Activated CD8-positive, alpha-beta memory T cell treated with anti-CD3 and anti-CD28 coated beads, Interleukin-2, amount 10 ng/mL, durations not matched to agents 7 days and 5 days (primary cell): ENCODE results near the gene GPC3. TPM values are rescaled to one million over a fixed set of nuclear protein-coding genes. Genes with fewer than 3 reads are reported as not detected.
"Not testable (repeated sequence)": the region's sequence is repeated elsewhere in the genome, so short reads cannot be mapped to it uniquely, and the experiment has no call there.

Source experiments
- ATAC-seq: fragments of 150-1000 bp; cut with Tn5 transposase; one replicate; pipeline ENCODE4 v1.10.0; 2021; ENCODE audit warnings: moderate library complexity
- CTCF ChIA-PET: fragments of 350-600 bp; sonication (Branson Sonifier 250); formaldehyde crosslinking; loops from one replicate; lab custom pipeline; 2021; ENCODE audit warnings: antibody characterized with exemption; lab: Charles Lee
- DNase-seq: peaks from one replicate; pipeline ENCODE4 v3.0.0-alpha.2; 2020
- H3K27ac Mint-ChIP-seq: one replicate; pipeline ENCODE4 v1.8.0; 2021; ENCODE audit warnings: mild to moderate bottlenecking, mixed read lengths
- H3K27me3 Mint-ChIP-seq: one replicate; pipeline ENCODE4 v1.8.0; 2021; ENCODE audit warnings: mixed read lengths
- H3K36me3 Mint-ChIP-seq: one replicate; pipeline ENCODE4 v1.8.0; 2021; ENCODE audit warnings: mild to moderate bottlenecking, mixed read lengths
- H3K4me1 Mint-ChIP-seq: one replicate; pipeline ENCODE4 v1.8.0; 2021; ENCODE audit warnings: mixed read lengths
- H3K4me3 Mint-ChIP-seq: one replicate; pipeline ENCODE4 v1.8.0; 2021; ENCODE audit warnings: mild to moderate bottlenecking, moderate library complexity, mixed read lengths
- H3K9me3 Mint-ChIP-seq: one replicate; pipeline ENCODE4 v1.8.0; 2022; ENCODE audit warnings: low read depth, mixed read lengths
- total RNA-seq, 2 experiments: library from RNA; stranded (reverse); gene quantifications; one replicate each; pipeline ENCODE4 v1.2.3, GENCODE V29; 2021

Gene GPC3
- total RNA-seq, 2 experiments from 2014 or later, result not detected

GRCh38 chrX:133908223-133908955 lies 77.0 kb downstream of the GPC3 start:
- CTCF ChIA-PET, result no interaction called here
- no peaks in the 10 kb centered on the region for H3K27me3 Mint-ChIP-seq
- H3K4me1 Mint-ChIP-seq, result no peaks in the 10 kb centered on the region
- H3K4me3 Mint-ChIP-seq, result no peak overlapping the region
- H3K27ac Mint-ChIP-seq, result no peak overlapping the region
- DNase-seq (no peak), ATAC-seq (no peak)
- no peaks in the 10 kb centered on the region for H3K36me3 Mint-ChIP-seq
- no peaks in the 10 kb centered on the region for H3K9me3 Mint-ChIP-seq

GRCh38 chrX:133907606-133908005 lies 77.8 kb downstream of the GPC3 start:
- no peaks in the 10 kb centered on the region for H3K4me1 Mint-ChIP-seq
- no peaks in the 10 kb centered on the region for H3K9me3 Mint-ChIP-seq
- ATAC-seq, result no peak
- CTCF ChIA-PET, result no interaction called here
- H3K27ac Mint-ChIP-seq, result no peak overlapping the region
- DNase-seq, result no peak
- H3K36me3 Mint-ChIP-seq, result no peaks in the 10 kb centered on the region
- no peak overlapping the region for H3K4me3 Mint-ChIP-seq
- no peaks in the 10 kb centered on the region for H3K27me3 Mint-ChIP-seq

- H3K27me3 Mint-ChIP-seq, result no peaks in the 10 kb centered on the region
- H3K36me3 Mint-ChIP-seq, result no peaks in the 10 kb centered on the region
- H3K4me3 Mint-ChIP-seq, result no peak overlapping the region
- no peaks in the 10 kb centered on the region for H3K9me3 Mint-ChIP-seq
- no peak for ATAC-seq
- DNase-seq, result no peak
- CTCF ChIA-PET, result no interaction called here
- H3K27ac Mint-ChIP-seq, result no peak overlapping the region
- H3K4me1 Mint-ChIP-seq, result no peaks in the 10 kb centered on the region
These were observed 80.1 kb downstream of the GPC3 start for GRCh38 chrX:133905305-133905704.

GRCh38 chrX:133897593-133898163 lies 87.7 kb downstream of the GPC3 start:
- Mint-ChIP-seq H3K4me3 (no peak overlapping the region), H3K36me3 (no peaks in the 10 kb centered on the region), H3K9me3 (no peaks in the 10 kb centered on the region), H3K27me3 (no peaks in the 10 kb centered on the region), H3K4me1 (no peaks in the 10 kb centered on the region), H3K27ac (no peak overlapping the region)
- no peak for ATAC-seq
- CTCF ChIA-PET, result no interaction called here
- no peak for DNase-seq

- no peak overlapping the region for H3K4me3 Mint-ChIP-seq
- H3K9me3 Mint-ChIP-seq, result no peaks in the 10 kb centered on the region
- no peak for ATAC-seq
- no peaks in the 10 kb centered on the region for H3K27me3 Mint-ChIP-seq
- H3K27ac Mint-ChIP-seq, result no peak overlapping the region
- CTCF ChIA-PET, result no interaction called here
- DNase-seq, result no peak
- H3K36me3 Mint-ChIP-seq, result no peaks in the 10 kb centered on the region
- no peaks in the 10 kb centered on the region for H3K4me1 Mint-ChIP-seq
These were observed 93.1 kb downstream of the GPC3 start for GRCh38 chrX:133892337-133892736.

- no peak for DNase-seq
- H3K4me1 Mint-ChIP-seq, result no peaks in the 10 kb centered on the region
- no peak overlapping the region for H3K4me3 Mint-ChIP-seq
- no peak overlapping the region for H3K27ac Mint-ChIP-seq
- no peaks in the 10 kb centered on the region for H3K27me3 Mint-ChIP-seq
- no peak for ATAC-seq
- H3K36me3 Mint-ChIP-seq, result no peaks in the 10 kb centered on the region
- no peaks in the 10 kb centered on the region for H3K9me3 Mint-ChIP-seq
- CTCF ChIA-PET, result no interaction called here
These were observed 96.4 kb downstream of the GPC3 start for GRCh38 chrX:133888984-133889383.

- H3K27me3 Mint-ChIP-seq, H3K36me3 Mint-ChIP-seq, H3K4me1 Mint-ChIP-seq, H3K9me3 Mint-ChIP-seq, DNase-seq, CTCF ChIA-PET, H3K27ac Mint-ChIP-seq, ATAC-seq, H3K4me3 Mint-ChIP-seq: not testable (repeated sequence)
These were observed 97.3 kb downstream of the GPC3 start for GRCh38 chrX:133888084-133888483.

GRCh38 chrX:133884430-133885394 lies 100.7 kb downstream of the GPC3 start:
- Mint-ChIP-seq H3K9me3 (no peaks in the 10 kb centered on the region), H3K27me3 (no peaks in the 10 kb centered on the region), H3K36me3 (no peaks in the 10 kb centered on the region), H3K4me1 (no peaks in the 10 kb centered on the region), H3K27ac (no peak overlapping the region), H3K4me3 (no peak overlapping the region)
- ATAC-seq (no peak), DNase-seq (no peak)
- CTCF ChIA-PET, result no interaction called here

GRCh38 chrX:133881893-133882292 lies 103.5 kb downstream of the GPC3 start:
- H3K27ac Mint-ChIP-seq, result no peak overlapping the region
- H3K27me3 Mint-ChIP-seq, result no peaks in the 10 kb centered on the region
- CTCF ChIA-PET, result no interaction called here
- no peaks in the 10 kb centered on the region for H3K36me3 Mint-ChIP-seq
- DNase-seq (no peak), ATAC-seq (no peak)
- H3K4me1 Mint-ChIP-seq, result no peaks in the 10 kb centered on the region
- H3K9me3 Mint-ChIP-seq, result no peaks in the 10 kb centered on the region
- H3K4me3 Mint-ChIP-seq, result no peak overlapping the region

- no peaks in the 10 kb centered on the region for H3K27me3 Mint-ChIP-seq
- no peak for ATAC-seq
- no peak for DNase-seq
- no peak overlapping the region for H3K4me3 Mint-ChIP-seq
- CTCF ChIA-PET, result no interaction called here
- no peaks in the 10 kb centered on the region for H3K36me3 Mint-ChIP-seq
- H3K27ac Mint-ChIP-seq, result no peak overlapping the region
- no peaks in the 10 kb centered on the region for H3K9me3 Mint-ChIP-seq
- H3K4me1 Mint-ChIP-seq, result no peaks in the 10 kb centered on the region
These were observed 104.4 kb downstream of the GPC3 start for GRCh38 chrX:133881007-133881406.

GRCh38 chrX:133880032-133880443 lies 105.4 kb downstream of the GPC3 start:
- CTCF ChIA-PET, result no interaction called here

GRCh38 chrX:133878710-133879109 lies 106.7 kb downstream of the GPC3 start:
- no peaks in the 10 kb centered on the region for H3K9me3 Mint-ChIP-seq
- ATAC-seq (no peak), DNase-seq (no peak)
- H3K27me3 Mint-ChIP-seq, result no peaks in the 10 kb centered on the region
- no peak overlapping the region for H3K4me3 Mint-ChIP-seq
- CTCF ChIA-PET, result no interaction called here
- no peaks in the 10 kb centered on the region for H3K36me3 Mint-ChIP-seq
- no peak overlapping the region for H3K27ac Mint-ChIP-seq
- no peaks in the 10 kb centered on the region for H3K4me1 Mint-ChIP-seq

More at GRCh38 chrX:133880032-133880443, 105.4 kb downstream of the GPC3 start:
- H3K27me3 Mint-ChIP-seq, result no peaks in the 10 kb centered on the region
- no peak overlapping the region for H3K27ac Mint-ChIP-seq
- no peaks in the 10 kb centered on the region for H3K4me1 Mint-ChIP-seq
- no peaks in the 10 kb centered on the region for H3K9me3 Mint-ChIP-seq
- no peak overlapping the region for H3K4me3 Mint-ChIP-seq
- DNase-seq (no peak), ATAC-seq (no peak)
- no peaks in the 10 kb centered on the region for H3K36me3 Mint-ChIP-seq

- H3K4me1 Mint-ChIP-seq, result no peaks in the 10 kb centered on the region
- H3K4me3 Mint-ChIP-seq, result no peak overlapping the region
- no peak for ATAC-seq
- CTCF ChIA-PET, result no interaction called here
- H3K27me3 Mint-ChIP-seq, result no peaks in the 10 kb centered on the region
- no peak overlapping the region for H3K27ac Mint-ChIP-seq
- no peaks in the 10 kb centered on the region for H3K36me3 Mint-ChIP-seq
- no peak for DNase-seq
- H3K9me3 Mint-ChIP-seq, result no peaks in the 10 kb centered on the region
These were observed 108.7 kb downstream of the GPC3 start for GRCh38 chrX:133876646-133877045.
